GM23338 (cell line): ENCODE measurements around the gene POU5F1. TPM values are rescaled to one million over a fixed set of nuclear protein-coding genes. Genes with fewer than 3 reads are reported as not detected.
"Not testable (repeated sequence)": the region's sequence is repeated elsewhere in the genome, so short reads cannot be mapped to it uniquely, and the experiment has no call there.

Experiments used
- ATAC-seq: fragments of 200-7000 bp; cut with Tn5 transposase; 3 replicates; pipeline ENCODE4 v1.9.1; 2020
- DNase-seq: peaks from one replicate; pipeline ENCODE4 v3.0.0-alpha.2; 2015; ENCODE audit warnings: low spot score
- H2AFZ ChIP-seq: fragments of 200-600 bp; sonication (generic); 2 replicates; pipeline ENCODE4 v1.8.0; 2016; ENCODE audit warnings: antibody characterized with exemption, mild to moderate bottlenecking, moderate library complexity
- H3F3A ChIP-seq: fragments of 200-600 bp; sonication (generic); replicated peaks from 2 replicates; pipeline ENCODE4 v1.8.0; 2017; ENCODE audit warnings: antibody characterized with exemption, mixed run types, low read depth
- H3K27ac ChIP-seq: fragments of 200-600 bp; sonication (generic); 2 replicates; pipeline ENCODE4 v1.6.1; 2016; ENCODE audit warnings: low read depth
- H3K27me3 ChIP-seq: fragments of 200-600 bp; sonication (generic); 2 replicates; pipeline ENCODE4 v1.8.0; 2016; ENCODE audit warnings: mild to moderate bottlenecking, mixed run types, moderate library complexity; ENCODE audit not compliant: insufficient read depth
- H3K36me3 ChIP-seq: fragments of 200-600 bp; sonication (generic); 2 replicates; pipeline ENCODE4 v1.8.0; 2016; ENCODE audit warnings: mild to moderate bottlenecking; ENCODE audit not compliant: insufficient read depth
- H3K4me1 ChIP-seq: fragments of 200-600 bp; sonication (generic); 2 replicates; pipeline ENCODE4 v1.8.0; 2016; ENCODE audit warnings: mild to moderate bottlenecking, moderate library complexity; ENCODE audit not compliant: insufficient read depth
- H3K4me2 ChIP-seq: fragments of 200-600 bp; sonication (generic); 2 replicates; pipeline ENCODE4 v1.7.1; 2017; ENCODE audit warnings: mixed run types
- H3K4me3 ChIP-seq: fragments of 200-600 bp; sonication (generic); 2 replicates; pipeline ENCODE4 v1.6.1; 2016; ENCODE audit warnings: mixed run types
- H3K79me2 ChIP-seq: fragments of 200-600 bp; sonication (generic); replicated peaks from 2 replicates; pipeline ENCODE4 v1.8.0; 2017; ENCODE audit warnings: mild to moderate bottlenecking; ENCODE audit not compliant: insufficient read depth
- H3K9me2 ChIP-seq: fragments of 200-600 bp; sonication (generic); 2 replicates; pipeline ENCODE4 v1.8.0; 2017; ENCODE audit not compliant: insufficient read depth
- H4K20me1 ChIP-seq: fragments of 200-600 bp; sonication (generic); replicated peaks from 2 replicates; pipeline ENCODE4 v1.8.0; 2017; ENCODE audit warnings: mild to moderate bottlenecking; ENCODE audit not compliant: insufficient read depth
- H3K27ac Mint-ChIP-seq: 2 replicates; pipeline ENCODE4 v1.8.0; 2020; ENCODE audit warnings: inconsistent platforms, mild to moderate bottlenecking, moderate library complexity, mixed read lengths
- H3K27me3 Mint-ChIP-seq: 3 replicates; pipeline ENCODE4 v1.8.0; 2022; ENCODE audit warnings: low read depth, mild to moderate bottlenecking, moderate library complexity, mixed read lengths, inconsistent platforms; ENCODE audit not compliant: insufficient read depth, poor library complexity
- H3K36me3 Mint-ChIP-seq: 3 replicates; pipeline ENCODE4 v1.8.0; 2021; ENCODE audit warnings: low read depth, mild to moderate bottlenecking, inconsistent platforms, moderate library complexity, mixed read lengths
- H3K4me1 Mint-ChIP-seq: 3 replicates; pipeline ENCODE4 v1.8.0; 2020; ENCODE audit warnings: mild to moderate bottlenecking, inconsistent platforms, mixed read lengths
- H3K4me3 Mint-ChIP-seq: 3 replicates; pipeline ENCODE4 v1.8.0; 2021; ENCODE audit warnings: moderate library complexity, mild to moderate bottlenecking, inconsistent platforms, mixed read lengths
- H3K9me3 Mint-ChIP-seq: 3 replicates; pipeline ENCODE4 v1.8.0; 2020; ENCODE audit warnings: moderate library complexity, mild to moderate bottlenecking, inconsistent platforms, mixed read lengths
- EZH2 ChIP-seq: fragments of 200-600 bp; sonication (generic); IDR thresholded peaks from one replicate; pipeline ENCODE4 v1.8.0; 2017; ENCODE audit warnings: antibody characterized with exemption, mild to moderate bottlenecking, low read depth; ENCODE audit not compliant: unreplicated experiment
- EZH2phosphoT487 ChIP-seq: fragments of 200-600 bp; sonication (generic); IDR thresholded peaks from one replicate; pipeline ENCODE4 v1.8.1; 2018; ENCODE audit warnings: antibody characterized with exemption; ENCODE audit not compliant: unreplicated experiment
- JUNB ChIP-seq: IDR thresholded peaks from one replicate; pipeline ENCODE4 v1.6.1; 2016; ENCODE audit warnings: antibody characterized with exemption; ENCODE audit not compliant: unreplicated experiment
- NANOG ChIP-seq: IDR thresholded peaks from 2 replicates; pipeline ENCODE4 v1.6.1; 2016; ENCODE audit warnings: antibody characterized with exemption, borderline replicate concordance
- STAT1 ChIP-seq: IDR thresholded peaks from one replicate; pipeline ENCODE4 v1.6.1; 2016; ENCODE audit warnings: antibody characterized with exemption; ENCODE audit not compliant: unreplicated experiment
- ZNF114 ChIP-seq: fragments of 250-450 bp; sonication (Bioruptor Pico); IDR thresholded peaks from 2 replicates; pipeline ENCODE4 v1.5.0; 2020; ENCODE audit warnings: mild to moderate bottlenecking, moderate library complexity
- ZNF331 ChIP-seq: fragments of 250-450 bp; sonication (Bioruptor Pico); IDR thresholded peaks from 2 replicates; pipeline ENCODE4 v1.5.0; 2020; ENCODE audit warnings: low read depth, mild to moderate bottlenecking, moderate library complexity
- polyA plus RNA-seq: library from polyadenylated mRNA; unstranded; fragments of >200 nt; fragmentation: Nextera tagmentation; extraction: Ambion mirVana; gene quantifications from 2 replicates; pipeline ENCODE4 v1.2.1, GENCODE V29; 2016
- total RNA-seq: library from RNA; depleted of rRNA; stranded (reverse); fragments of >200 nt; shearing (Covaris generic); gene quantifications from 2 replicates; pipeline ENCODE4 v1.2.3, GENCODE V29; 2014
- TF ChIP-seq, protein P1 (sequence below): IDR thresholded peaks from one replicate; pipeline ENCODE4 v1.6.1; 2018; ENCODE audit warnings: antibody characterized with exemption; ENCODE audit not compliant: unreplicated experiment
- TF ChIP-seq, protein P2 (sequence below): IDR thresholded peaks from 2 replicates; pipeline ENCODE4 v1.6.1; 2016; ENCODE audit warnings: antibody characterized with exemption

Gene POU5F1
- total and polyA plus RNA-seq, 2 experiments from 2014 or later = 1,839 to 3,419 TPM

DNA sequence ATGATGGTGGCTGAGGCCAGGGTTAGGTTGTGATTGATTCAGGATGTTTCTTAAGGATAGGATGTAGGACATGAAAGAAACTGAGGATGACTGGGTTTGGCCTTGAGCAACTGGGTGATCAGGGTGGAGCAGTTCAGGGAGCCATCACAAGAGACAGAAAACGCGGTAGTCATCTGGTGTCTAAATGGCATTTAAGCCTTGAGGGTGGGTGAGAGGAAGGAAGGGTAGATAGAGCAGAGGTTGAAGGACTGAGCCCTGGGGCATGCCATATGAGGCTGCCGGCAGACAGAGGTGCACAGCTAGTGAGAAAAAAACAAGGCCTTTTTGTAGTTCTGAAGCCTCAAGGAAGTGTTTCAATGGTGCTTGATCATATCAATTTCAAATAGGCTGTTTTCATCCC, 1.9 kb downstream of the POU5F1 start:
- TF ChIP-seq EZH2 = no peak
- TF ChIP-seq, protein P1, sequence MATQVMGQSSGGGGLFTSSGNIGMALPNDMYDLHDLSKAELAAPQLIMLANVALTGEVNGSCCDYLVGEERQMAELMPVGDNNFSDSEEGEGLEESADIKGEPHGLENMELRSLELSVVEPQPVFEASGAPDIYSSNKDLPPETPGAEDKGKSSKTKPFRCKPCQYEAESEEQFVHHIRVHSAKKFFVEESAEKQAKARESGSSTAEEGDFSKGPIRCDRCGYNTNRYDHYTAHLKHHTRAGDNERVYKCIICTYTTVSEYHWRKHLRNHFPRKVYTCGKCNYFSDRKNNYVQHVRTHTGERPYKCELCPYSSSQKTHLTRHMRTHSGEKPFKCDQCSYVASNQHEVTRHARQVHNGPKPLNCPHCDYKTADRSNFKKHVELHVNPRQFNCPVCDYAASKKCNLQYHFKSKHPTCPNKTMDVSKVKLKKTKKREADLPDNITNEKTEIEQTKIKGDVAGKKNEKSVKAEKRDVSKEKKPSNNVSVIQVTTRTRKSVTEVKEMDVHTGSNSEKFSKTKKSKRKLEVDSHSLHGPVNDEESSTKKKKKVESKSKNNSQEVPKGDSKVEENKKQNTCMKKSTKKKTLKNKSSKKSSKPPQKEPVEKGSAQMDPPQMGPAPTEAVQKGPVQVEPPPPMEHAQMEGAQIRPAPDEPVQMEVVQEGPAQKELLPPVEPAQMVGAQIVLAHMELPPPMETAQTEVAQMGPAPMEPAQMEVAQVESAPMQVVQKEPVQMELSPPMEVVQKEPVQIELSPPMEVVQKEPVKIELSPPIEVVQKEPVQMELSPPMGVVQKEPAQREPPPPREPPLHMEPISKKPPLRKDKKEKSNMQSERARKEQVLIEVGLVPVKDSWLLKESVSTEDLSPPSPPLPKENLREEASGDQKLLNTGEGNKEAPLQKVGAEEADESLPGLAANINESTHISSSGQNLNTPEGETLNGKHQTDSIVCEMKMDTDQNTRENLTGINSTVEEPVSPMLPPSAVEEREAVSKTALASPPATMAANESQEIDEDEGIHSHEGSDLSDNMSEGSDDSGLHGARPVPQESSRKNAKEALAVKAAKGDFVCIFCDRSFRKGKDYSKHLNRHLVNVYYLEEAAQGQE = no peak
- no peak for TF ChIP-seq STAT1
- TF ChIP-seq ZNF331 = no peak
- H2AFZ ChIP-seq = no peak overlapping the region
- peak overlapping the region; percentile 92 for H3K27ac Mint-ChIP-seq

DNA sequence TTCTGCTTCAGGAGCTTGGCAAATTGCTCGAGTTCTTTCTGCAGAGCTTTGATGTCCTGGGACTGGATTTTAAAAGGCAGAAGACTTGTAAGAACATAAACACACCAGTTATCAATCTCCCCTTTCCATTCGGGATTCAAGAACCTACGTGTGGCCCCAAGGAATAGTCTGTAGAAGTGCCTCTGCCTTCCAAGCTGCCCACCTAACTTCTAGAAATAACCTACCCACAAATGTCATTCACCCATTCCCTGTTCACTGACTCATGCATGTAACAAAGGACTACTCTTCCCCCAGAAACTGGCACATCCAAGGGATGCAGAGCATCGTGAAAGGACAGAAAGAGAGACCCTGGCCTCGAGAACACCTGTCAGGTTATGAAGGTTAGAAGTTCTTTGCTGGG, 4.5 kb downstream of the POU5F1 start:
- H3K4me2 ChIP-seq = peak overlapping the region; percentile 100; the same call in 1 of the 2 replicates
- peaks cover 40% of the 10 kb centered on the region for H3K36me3 ChIP-seq
- peaks cover 60% of the 10 kb centered on the region for H3K4me1 ChIP-seq
- peak overlapping the region; percentile 66; the same call in 1 of the 2 replicates for H3K27ac ChIP-seq
- no peaks in the 10 kb centered on the region for H3K9me2 ChIP-seq
- H2AFZ ChIP-seq = no peak overlapping the region
- H4K20me1 ChIP-seq = peaks cover 70% of the 10 kb centered on the region
- H3K36me3 Mint-ChIP-seq = peaks cover 89% of the 10 kb centered on the region
- peaks cover 20% of the 10 kb centered on the region for H3K27me3 Mint-ChIP-seq
- H3K4me3 Mint-ChIP-seq = peak overlapping the region; percentile 95
- peaks cover 50% of the 10 kb centered on the region for H3F3A ChIP-seq
- H3K27ac Mint-ChIP-seq = peak overlapping the region; percentile 57
- peaks cover 70% of the 10 kb centered on the region for H3K79me2 ChIP-seq
- H3K27me3 ChIP-seq = 0 out of 2 replicates have a peak, but pooled peaks cover 2% of the 10 kb centered on the region
- H3K9me3 Mint-ChIP-seq = no peaks in the 10 kb centered on the region; the same call in 2 of the 3 replicates
- peaks cover 63% of the 10 kb centered on the region for H3K4me1 Mint-ChIP-seq
- TF ChIP-seq EZH2phosphoT487 (no peak), ZNF114 (CRISPR knock-in tag) (no peak), NANOG (no peak), JUNB (no peak), EZH2 (no peak)
- TF ChIP-seq, protein P2, sequence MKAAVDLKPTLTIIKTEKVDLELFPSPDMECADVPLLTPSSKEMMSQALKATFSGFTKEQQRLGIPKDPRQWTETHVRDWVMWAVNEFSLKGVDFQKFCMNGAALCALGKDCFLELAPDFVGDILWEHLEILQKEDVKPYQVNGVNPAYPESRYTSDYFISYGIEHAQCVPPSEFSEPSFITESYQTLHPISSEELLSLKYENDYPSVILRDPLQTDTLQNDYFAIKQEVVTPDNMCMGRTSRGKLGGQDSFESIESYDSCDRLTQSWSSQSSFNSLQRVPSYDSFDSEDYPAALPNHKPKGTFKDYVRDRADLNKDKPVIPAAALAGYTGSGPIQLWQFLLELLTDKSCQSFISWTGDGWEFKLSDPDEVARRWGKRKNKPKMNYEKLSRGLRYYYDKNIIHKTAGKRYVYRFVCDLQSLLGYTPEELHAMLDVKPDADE = no peak
- TF ChIP-seq, protein P1 = no peak
- no peak for DNase-seq
- H3K4me3 ChIP-seq = peak overlapping the region; percentile 100
- no peak for ATAC-seq

More for the DNA sequence above, 1.9 kb downstream of the POU5F1 start:
- ATAC-seq (no peak), DNase-seq (no peak)
- Histone ChIP-seq H3K27me3 (no peaks in the 10 kb centered on the region), H3K36me3 (peaks cover 34% of the 10 kb centered on the region), H3K27ac (peak overlapping the region; percentile 100; the same call in 1 of the 2 replicates), H3K4me3 (peak overlapping the region; percentile 100), H3K4me2 (peak overlapping the region; percentile 100), H3K79me2 (peaks cover 68% of the 10 kb centered on the region), H3K9me2 (no peaks in the 10 kb centered on the region), H3F3A (peaks cover 40% of the 10 kb centered on the region), H4K20me1 (peaks cover 59% of the 10 kb centered on the region), H3K4me1 (peaks cover 47% of the 10 kb centered on the region)
- Mint-ChIP-seq H3K36me3 (peaks cover 64% of the 10 kb centered on the region), H3K4me3 (peak overlapping the region; percentile 95), H3K9me3 (no peaks in the 10 kb centered on the region; the same call in 2 of the 3 replicates), H3K4me1 (peaks cover 56% of the 10 kb centered on the region), H3K27me3 (peaks cover 33% of the 10 kb centered on the region)

DNA sequence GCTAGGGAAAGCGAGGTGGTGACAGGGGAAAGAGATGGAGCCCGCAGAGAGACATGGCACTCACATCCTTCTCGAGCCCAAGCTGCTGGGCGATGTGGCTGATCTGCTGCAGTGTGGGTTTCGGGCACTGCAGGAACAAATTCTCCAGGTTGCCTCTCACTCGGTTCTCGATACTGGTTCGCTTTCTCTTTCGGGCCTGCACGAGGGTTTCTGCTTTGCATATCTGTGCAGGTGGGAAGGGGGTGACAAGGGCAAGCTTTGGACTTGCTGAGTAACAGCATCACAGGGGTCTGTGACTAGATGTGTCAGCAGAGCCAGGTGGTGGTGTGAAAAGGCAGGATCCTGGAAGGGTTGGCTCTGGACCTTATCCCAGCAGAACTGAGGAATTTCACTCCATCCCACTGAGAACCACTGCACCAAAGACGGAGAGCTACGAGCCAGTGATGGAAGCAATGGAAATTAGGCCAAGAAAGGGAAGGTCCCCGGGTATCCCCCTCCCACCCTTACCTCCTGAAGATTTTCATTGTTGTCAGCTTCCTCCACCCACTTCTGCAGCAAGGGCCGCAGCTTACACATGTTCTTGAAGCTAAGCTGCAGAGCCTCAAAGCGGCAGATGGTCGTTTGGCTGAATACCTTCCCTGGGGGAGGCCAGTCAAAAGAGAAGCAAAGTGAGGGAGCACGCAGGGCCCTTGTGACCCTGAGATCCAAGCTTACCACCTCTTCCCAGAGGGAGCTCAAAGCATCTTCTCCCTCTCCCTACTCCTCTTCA, 5.2 kb downstream of the POU5F1 start:
- not testable (repeated sequence) for H3K27me3 ChIP-seq, ATAC-seq, H3K9me2 ChIP-seq, H2AFZ ChIP-seq, H3K9me3 Mint-ChIP-seq, DNase-seq, H3K4me3 ChIP-seq
- Histone ChIP-seq H3K79me2 (peaks cover 68% of the 10 kb centered on the region), H3K36me3 (peaks cover 40% of the 10 kb centered on the region), H3F3A (peaks cover 54% of the 10 kb centered on the region), H3K27ac (peak overlapping the region; percentile 66; the same call in 1 of the 2 replicates), H3K4me2 (peak overlapping the region; percentile 100; the same call in 1 of the 2 replicates), H3K4me1 (peaks cover 55% of the 10 kb centered on the region), H4K20me1 (peaks cover 70% of the 10 kb centered on the region)
- peak overlapping the region; percentile 95 for H3K4me3 Mint-ChIP-seq
- peak overlapping the region; percentile 89 for H3K27ac Mint-ChIP-seq
- peaks cover 61% of the 10 kb centered on the region for H3K4me1 Mint-ChIP-seq
- peaks cover 15% of the 10 kb centered on the region for H3K27me3 Mint-ChIP-seq
- H3K36me3 Mint-ChIP-seq = peaks cover 93% of the 10 kb centered on the region
